Neural cell (in vitro differentiated cells): ENCODE data around the gene SUSD4.

Experiments used
- CTCF ChIP-seq: fragments of 450-650 bp; IDR thresholded peaks from 2 replicates; pipeline ENCODE4 v1.5.1; 2014; ENCODE audit warnings: antibody characterized with exemption, mild to moderate bottlenecking, moderate library complexity; ENCODE audit not compliant: poor library complexity, severe bottlenecking
- EP300 ChIP-seq: fragments of 450-650 bp; conservative IDR thresholded peaks from 2 replicates; pipeline ENCODE4 v1.6.1; 2014; ENCODE audit warnings: antibody characterized with exemption, mild to moderate bottlenecking, moderate library complexity; ENCODE audit not compliant: poor library complexity, severe bottlenecking
- EZH2 ChIP-seq: fragments of 200-600, 300-800 bp; shearing (Covaris generic), sonication (generic); IDR thresholded peaks from 2 replicates; pipeline ENCODE4 v1.6.1; 2014; ENCODE audit warnings: antibody characterized with exemption, low read length, borderline replicate concordance, mild to moderate bottlenecking; ENCODE audit not compliant: insufficient read depth, poor library complexity, severe bottlenecking
- MXI1 ChIP-seq: fragments of 450-650 bp; conservative IDR thresholded peaks from 2 replicates; pipeline ENCODE4 v1.6.1; 2014; ENCODE audit warnings: antibody characterized with exemption, mild to moderate bottlenecking; ENCODE audit not compliant: poor library complexity, severe bottlenecking
- POLR2AphosphoS5 ChIP-seq: IDR thresholded peaks from 2 replicates; pipeline ENCODE4 v1.6.1; 2012
- RAD21 ChIP-seq: fragments of 450-650 bp; conservative IDR thresholded peaks from 2 replicates; pipeline ENCODE4 v1.6.1; 2014; ENCODE audit warnings: antibody characterized with exemption, mild to moderate bottlenecking, moderate library complexity
- REST ChIP-seq: IDR thresholded peaks from 2 replicates; pipeline ENCODE4 v1.6.1; 2012; ENCODE audit warnings: borderline replicate concordance
- SMC3 ChIP-seq: fragments of 450-650 bp; conservative IDR thresholded peaks from 2 replicates; pipeline ENCODE4 v1.6.1; 2014; ENCODE audit warnings: antibody characterized with exemption, mild to moderate bottlenecking, moderate library complexity; ENCODE audit not compliant: poor library complexity
- TAF1 ChIP-seq: IDR thresholded peaks from 2 replicates; pipeline ENCODE4 v1.6.1; 2012; ENCODE audit warnings: low read depth

DNA sequence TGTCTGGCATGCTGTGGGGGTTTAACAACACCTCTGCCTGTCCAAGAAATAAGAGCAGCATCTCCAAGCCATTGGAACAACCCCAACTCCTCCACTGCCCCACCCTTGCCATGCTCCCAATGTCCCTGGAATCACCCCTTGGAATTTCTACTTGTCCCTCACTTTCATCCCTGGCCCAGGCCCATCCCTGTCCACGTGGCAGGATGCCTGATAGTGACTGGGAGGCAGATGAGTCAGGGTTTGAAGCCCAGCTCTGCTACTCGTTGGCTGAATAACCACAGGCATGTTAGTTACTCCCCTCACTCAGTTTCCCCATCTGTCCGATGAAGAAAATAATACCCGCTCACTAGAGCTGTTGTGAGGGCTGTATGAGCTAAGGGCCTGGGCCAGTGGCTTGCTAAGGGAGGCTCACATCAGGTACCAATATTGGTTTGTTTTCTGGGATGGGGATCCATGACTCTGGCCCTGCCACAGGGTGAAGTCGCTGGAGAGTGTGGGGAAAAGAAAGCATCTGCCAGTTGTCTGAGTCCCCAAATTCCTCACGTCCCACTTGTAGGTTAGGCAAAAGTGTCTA lies 121.5 kb downstream of the SUSD4 start:
- no peak for TF ChIP-seq CTCF
- TF ChIP-seq REST: no peak
- no peak for TF ChIP-seq EZH2
- no peak for TF ChIP-seq RAD21
- no peak for TF ChIP-seq EP300
- no peak for TF ChIP-seq POLR2AphosphoS5
- TF ChIP-seq SMC3: no peak
- no peak for TF ChIP-seq TAF1
- TF ChIP-seq MXI1: no peak
